Panc1 (cell line): ENCODE measurements around the gene BCAS3. TPM values are rescaled to one million over a fixed set of nuclear protein-coding genes. Genes with fewer than 3 reads are reported as not detected.

Source experiments
- ATAC-seq: fragments of 200-7000 bp; cut with Tn5 transposase; 2 replicates; pipeline ENCODE4 v1.9.1; 2020; ENCODE audit warnings: mild to moderate bottlenecking, moderate library complexity
- BruUV-seq: library from RNA; stranded (reverse); fragments of 400-500 nt; replicated peaks from 2 replicates; lab custom pipeline; 2021; lab: Mats Ljungman, UMichigan
- CTCF ChIA-PET: fragments of 300-600 bp; sonication (Branson Sonifier 250); formaldehyde crosslinking; loops from one replicate; lab custom pipeline; 2022; ENCODE audit warnings: antibody characterized with exemption; lab: Charles Lee
- POLR2A ChIA-PET: fragments of 300-600 bp; sonication (Branson Sonifier 250); formaldehyde crosslinking; loops from one replicate; lab custom pipeline; 2022; ENCODE audit warnings: antibody characterized with exemption; lab: Charles Lee
- DNase-seq: peaks from one replicate; pipeline ENCODE4 v3.0.0-alpha.2; 2010; ENCODE audit warnings: low read depth, low spot score
- H3K27ac ChIP-seq: 2 replicates; pipeline ENCODE4 v1.5.1; 2011; ENCODE audit warnings: mild to moderate bottlenecking, low read length, inconsistent platforms
- H3K27me3 ChIP-seq: fragments of 200-500 bp; sonication (Bioruptor generic); 2 replicates; pipeline ENCODE4 v1.6.0; 2014; ENCODE audit warnings: low read length, inconsistent platforms; ENCODE audit not compliant: control insufficient read depth, insufficient read depth
- H3K36me3 ChIP-seq: fragments of 200-500 bp; sonication (Bioruptor generic); 2 replicates; pipeline ENCODE4 v1.5.1; 2014; ENCODE audit warnings: inconsistent platforms, mild to moderate bottlenecking, low read length, moderate library complexity; ENCODE audit not compliant: control insufficient read depth, insufficient read depth
- H3K4me1 ChIP-seq: 2 replicates; pipeline ENCODE4 v1.5.1; 2011; ENCODE audit warnings: inconsistent platforms, mild to moderate bottlenecking, low read length, moderate library complexity; ENCODE audit not compliant: control insufficient read depth, insufficient read depth
- H3K4me3 ChIP-seq, 2 experiments: 2 replicates each; pipeline ENCODE4 v1.5.1; 2011 to 2012; ENCODE audit warnings: low read depth in 2 of 2, low read length in 2 of 2, mild to moderate bottlenecking in 2 of 2, inconsistent platforms in 1 of 2, moderate library complexity in 1 of 2
- H3K9me3 ChIP-seq: fragments of 200-500 bp; sonication (Bioruptor generic); 2 replicates; pipeline ENCODE4 v1.5.1; 2014; ENCODE audit warnings: low read depth, mild to moderate bottlenecking, inconsistent platforms, low read length, moderate library complexity; ENCODE audit not compliant: control insufficient read depth, insufficient read depth
- POLR2AphosphoS5 ChIP-seq: IDR thresholded peaks from 2 replicates; pipeline ENCODE4 v1.6.1; 2012; ENCODE audit warnings: mild to moderate bottlenecking, low read depth, low read length, moderate library complexity
- SIN3A ChIP-seq: IDR thresholded peaks from 2 replicates; pipeline ENCODE4 v1.6.1; 2012; ENCODE audit warnings: low read depth, mild to moderate bottlenecking, low read length, moderate library complexity, borderline replicate concordance; ENCODE audit not compliant: insufficient read depth
- TCF7L2 ChIP-seq: IDR thresholded peaks from 2 replicates; pipeline ENCODE4 v1.6.1; 2011; ENCODE audit warnings: mild to moderate bottlenecking, low read depth, low read length, inconsistent platforms
- in situ Hi-C: cut with HindIII; loops from 2 replicates; pipeline ENCODE4 v1.10.0; 2016; ENCODE audit warnings: low sequenced_read_pairs, low pct_unique_long_range_greater_than_20kb
- intact Hi-C: fragments of 100-400 bp; cut with micrococcal nuclease; formaldehyde crosslinking; loops from one replicate; pipeline ENCODE4 v1.10.0; 2022; ENCODE audit not compliant: unreplicated experiment
- total RNA-seq: library from RNA; stranded (reverse); gene quantifications from one replicate; pipeline ENCODE4 v1.2.1, GENCODE V29; 2021; ENCODE audit not compliant: unreplicated experiment
- TF ChIP-seq, protein P1 (sequence below), 2 experiments: IDR thresholded peaks; 2 replicates each; pipeline ENCODE4 v1.6.1; 2011 to 2012; ENCODE audit warnings: low read depth in 2 of 2, control low read depth in 1 of 2, low read length in 1 of 2, mild to moderate bottlenecking in 1 of 2, moderate library complexity in 1 of 2; ENCODE audit not compliant: insufficient read depth in 1 of 2
- TF ChIP-seq, protein P2 (sequence below): fragments of 450-650 bp; IDR thresholded peaks from 2 replicates; pipeline ENCODE4 v1.5.1; 2017; ENCODE audit warnings: mild to moderate bottlenecking

The BCAS3 gene
- total RNA-seq, 1 experiment from 2014 or later = 9.3 TPM

DNA sequence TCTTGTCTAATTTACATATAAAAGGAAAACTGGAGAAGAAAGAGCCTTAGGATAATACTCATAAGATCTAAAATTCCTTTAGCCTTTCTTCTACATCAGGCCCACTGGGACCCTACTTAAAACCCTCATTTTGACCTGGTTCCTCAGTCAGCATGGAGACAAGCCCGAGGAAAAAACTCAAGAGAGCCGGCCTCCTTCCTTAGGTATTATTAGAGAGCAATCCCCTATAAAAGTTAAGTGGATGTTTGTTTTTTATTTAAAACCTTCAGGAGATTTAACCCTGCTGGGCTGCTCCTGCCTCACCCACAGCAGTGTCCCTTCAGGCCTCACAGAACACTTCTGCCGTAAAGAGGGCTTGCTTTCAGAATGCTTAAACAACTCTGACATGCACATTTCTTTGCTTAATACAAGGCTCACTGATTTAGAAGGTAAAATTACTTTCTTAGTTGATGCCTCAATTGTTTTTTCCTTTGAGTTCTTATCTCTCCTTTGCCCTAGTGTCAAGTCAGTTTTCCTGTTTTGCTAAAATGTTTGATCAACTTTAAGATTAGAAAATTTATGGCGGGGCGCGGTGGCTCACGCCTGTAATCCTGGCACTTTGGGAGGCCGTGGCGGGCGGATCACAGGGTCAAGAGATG, 576.4 kb downstream of the BCAS3 start:
- CTCF ChIA-PET = no interaction called here

DNA sequence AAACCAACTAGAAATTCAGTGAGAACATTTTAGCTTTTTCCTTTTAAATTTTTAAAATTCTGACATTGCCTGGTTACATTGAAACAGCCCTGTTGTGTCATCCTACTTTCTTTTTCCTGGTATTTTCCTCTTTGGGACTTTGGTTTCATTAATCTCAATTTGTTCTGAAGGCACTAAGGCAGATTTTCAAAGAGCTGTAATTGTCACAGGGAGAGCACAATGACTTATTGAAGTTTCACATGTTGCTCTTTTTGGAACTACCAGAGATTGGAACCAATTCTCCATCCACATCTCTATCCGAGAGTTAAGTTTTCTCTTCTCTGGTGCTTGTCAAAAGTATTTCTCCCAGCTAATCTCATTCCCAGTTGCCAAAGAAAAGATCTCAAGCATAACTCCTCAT, 577.3 kb downstream of the BCAS3 start:
- ChIA-PET CTCF (interaction anchor here (0.5 kb wide), 1 partner anchor 1027 kb away, joined by 3 read pairs; no protein-coding TSS in a partner anchor), POLR2A (no interaction called here)
- Histone ChIP-seq H3K4me1 (no peaks in the 10 kb centered on the region), H3K9me3 (no peaks in the 10 kb centered on the region), H3K27ac (peak overlapping the region; percentile 42; the same call in 1 of the 2 replicates), H3K4me3 (no peak overlapping the region), H3K27me3 (no peaks in the 10 kb centered on the region), H3K36me3 (no peaks in the 10 kb centered on the region)
- intact Hi-C loops = no loop called here
- TF ChIP-seq, protein P1, sequence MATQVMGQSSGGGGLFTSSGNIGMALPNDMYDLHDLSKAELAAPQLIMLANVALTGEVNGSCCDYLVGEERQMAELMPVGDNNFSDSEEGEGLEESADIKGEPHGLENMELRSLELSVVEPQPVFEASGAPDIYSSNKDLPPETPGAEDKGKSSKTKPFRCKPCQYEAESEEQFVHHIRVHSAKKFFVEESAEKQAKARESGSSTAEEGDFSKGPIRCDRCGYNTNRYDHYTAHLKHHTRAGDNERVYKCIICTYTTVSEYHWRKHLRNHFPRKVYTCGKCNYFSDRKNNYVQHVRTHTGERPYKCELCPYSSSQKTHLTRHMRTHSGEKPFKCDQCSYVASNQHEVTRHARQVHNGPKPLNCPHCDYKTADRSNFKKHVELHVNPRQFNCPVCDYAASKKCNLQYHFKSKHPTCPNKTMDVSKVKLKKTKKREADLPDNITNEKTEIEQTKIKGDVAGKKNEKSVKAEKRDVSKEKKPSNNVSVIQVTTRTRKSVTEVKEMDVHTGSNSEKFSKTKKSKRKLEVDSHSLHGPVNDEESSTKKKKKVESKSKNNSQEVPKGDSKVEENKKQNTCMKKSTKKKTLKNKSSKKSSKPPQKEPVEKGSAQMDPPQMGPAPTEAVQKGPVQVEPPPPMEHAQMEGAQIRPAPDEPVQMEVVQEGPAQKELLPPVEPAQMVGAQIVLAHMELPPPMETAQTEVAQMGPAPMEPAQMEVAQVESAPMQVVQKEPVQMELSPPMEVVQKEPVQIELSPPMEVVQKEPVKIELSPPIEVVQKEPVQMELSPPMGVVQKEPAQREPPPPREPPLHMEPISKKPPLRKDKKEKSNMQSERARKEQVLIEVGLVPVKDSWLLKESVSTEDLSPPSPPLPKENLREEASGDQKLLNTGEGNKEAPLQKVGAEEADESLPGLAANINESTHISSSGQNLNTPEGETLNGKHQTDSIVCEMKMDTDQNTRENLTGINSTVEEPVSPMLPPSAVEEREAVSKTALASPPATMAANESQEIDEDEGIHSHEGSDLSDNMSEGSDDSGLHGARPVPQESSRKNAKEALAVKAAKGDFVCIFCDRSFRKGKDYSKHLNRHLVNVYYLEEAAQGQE (IDR thresholded peaks at IDR 0.05; ENCODE audit: insufficient read depth in 1 of 2, low read depth in 2 of 2, low read length in 1 of 2) = no peak
- TF ChIP-seq TCF7L2 (no peak), SIN3A (no peak), POLR2AphosphoS5 (no peak)
- TF ChIP-seq, protein P2, sequence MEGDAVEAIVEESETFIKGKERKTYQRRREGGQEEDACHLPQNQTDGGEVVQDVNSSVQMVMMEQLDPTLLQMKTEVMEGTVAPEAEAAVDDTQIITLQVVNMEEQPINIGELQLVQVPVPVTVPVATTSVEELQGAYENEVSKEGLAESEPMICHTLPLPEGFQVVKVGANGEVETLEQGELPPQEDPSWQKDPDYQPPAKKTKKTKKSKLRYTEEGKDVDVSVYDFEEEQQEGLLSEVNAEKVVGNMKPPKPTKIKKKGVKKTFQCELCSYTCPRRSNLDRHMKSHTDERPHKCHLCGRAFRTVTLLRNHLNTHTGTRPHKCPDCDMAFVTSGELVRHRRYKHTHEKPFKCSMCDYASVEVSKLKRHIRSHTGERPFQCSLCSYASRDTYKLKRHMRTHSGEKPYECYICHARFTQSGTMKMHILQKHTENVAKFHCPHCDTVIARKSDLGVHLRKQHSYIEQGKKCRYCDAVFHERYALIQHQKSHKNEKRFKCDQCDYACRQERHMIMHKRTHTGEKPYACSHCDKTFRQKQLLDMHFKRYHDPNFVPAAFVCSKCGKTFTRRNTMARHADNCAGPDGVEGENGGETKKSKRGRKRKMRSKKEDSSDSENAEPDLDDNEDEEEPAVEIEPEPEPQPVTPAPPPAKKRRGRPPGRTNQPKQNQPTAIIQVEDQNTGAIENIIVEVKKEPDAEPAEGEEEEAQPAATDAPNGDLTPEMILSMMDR = no peak
- DNase-seq (no peak), ATAC-seq (no peak)
- no TSS peak for BruUV-seq
- in situ Hi-C loops = no loop called here

More for the DNA sequence above, 576.4 kb downstream of the BCAS3 start:
- in situ Hi-C loops = no loop called here
- DNase-seq = no peak
- H3K27ac ChIP-seq = peak overlapping the region; percentile 12; the same call in 1 of the 2 replicates
- no peak overlapping the region for H3K4me3 ChIP-seq
- H3K27me3 ChIP-seq = no peaks in the 10 kb centered on the region
- no peaks in the 10 kb centered on the region for H3K4me1 ChIP-seq
- no peaks in the 10 kb centered on the region for H3K36me3 ChIP-seq
- POLR2A ChIA-PET = no interaction called here
- intact Hi-C loops = no loop called here
- BruUV-seq = no TSS peak
- ATAC-seq = 0 out of 2 replicates have a peak, but pooled peaks have one; percentile 57
- no peaks in the 10 kb centered on the region for H3K9me3 ChIP-seq
- TF ChIP-seq, protein P2 = no peak
- TF ChIP-seq, protein P1 (IDR thresholded peaks at IDR 0.05; ENCODE audit: insufficient read depth in 1 of 2, low read depth in 2 of 2, low read length in 1 of 2) = no peak
- TF ChIP-seq TCF7L2 = no peak
- TF ChIP-seq POLR2AphosphoS5 = no peak
- TF ChIP-seq SIN3A = no peak
